NOMO-1 treated with DMSO at 0.1 percent for 48 hours (cell line): Measurements from ENCODE around the gene ZNF268.

ENCODE experiments used
- DNase-seq: peaks from one replicate; lab custom pipeline; 2025; ENCODE audit not compliant: unreplicated experiment; lab: John Stamatoyannopoulos, UW

The ZNF268 gene

GRCh38 chr12:133181238-133181959 is at the start of gene ZNF268:
TSS of gene ZNF268 (plus strand) at chr12:133181495. CDS start at chr12:133181998, 503 bp downstream.
- peak; percentile 93 for DNase-seq

GRCh38 chr12:133135747-133136146 is 45.5 kb upstream of the ZNF268 start:
- no peak for DNase-seq

- DNase-seq, result no peak
Observed at GRCh38 chr12:133145981-133146380, 35.3 kb upstream of the ZNF268 start.

- no peak for DNase-seq
Observed at GRCh38 chr12:133156125-133156690, 25.1 kb upstream of the ZNF268 start.

GRCh38 chr12:133165776-133166175 is 15.5 kb upstream of the ZNF268 start:
- no peak for DNase-seq

GRCh38 chr12:133172491-133172890 is 8.8 kb upstream of the ZNF268 start:
- DNase-seq, result no peak

GRCh38 chr12:133174901-133175300 is 6.4 kb upstream of the ZNF268 start:
- DNase-seq, result no peak

GRCh38 chr12:133180669-133181068 is 626 bp upstream of the ZNF268 start:
- DNase-seq, result no peak

GRCh38 chr12:133190176-133190575 is 8.9 kb downstream of the ZNF268 start:
- no peak for DNase-seq

- no peak for DNase-seq
Observed at GRCh38 chr12:133192847-133193246, 11.6 kb downstream of the ZNF268 start.

- no peak for DNase-seq
Observed at GRCh38 chr12:133201888-133202287, 20.6 kb downstream of the ZNF268 start.

GRCh38 chr12:133202493-133203343 is 21.4 kb downstream of the ZNF268 start:
- DNase-seq, result no peak

GRCh38 chr12:133203344-133204263 is 22.3 kb downstream of the ZNF268 start:
- peak; percentile 6 for DNase-seq

GRCh38 chr12:133204264-133204603 is 22.9 kb downstream of the ZNF268 start:
- DNase-seq, result no peak

- no peak for DNase-seq
Observed at GRCh38 chr12:133206390-133206789, 25.1 kb downstream of the ZNF268 start.

GRCh38 chr12:133215724-133216123 is 34.4 kb downstream of the ZNF268 start:
- DNase-seq, result no peak

GRCh38 chr12:133217219-133217618 is 35.9 kb downstream of the ZNF268 start:
- no peak for DNase-seq

GRCh38 chr12:133220521-133220920 is 39.2 kb downstream of the ZNF268 start:
- DNase-seq, result no peak

- no peak for DNase-seq
Observed at GRCh38 chr12:133221241-133221640, 39.9 kb downstream of the ZNF268 start.

GRCh38 chr12:133222211-133222610 is 40.9 kb downstream of the ZNF268 start:
- no peak for DNase-seq

GRCh38 chr12:133225527-133225926 is 44.2 kb downstream of the ZNF268 start:
- no peak for DNase-seq
